ENCODE results near the gene ANAPC16. TPM values are rescaled to one million over a fixed set of nuclear protein-coding genes. Genes with fewer than 3 reads are reported as not detected.
A peak's percentile ranks its signal among the peaks of the same experiment; 100 is the strongest.
"Not testable (repeated sequence)": the region's sequence is repeated elsewhere in the genome, so short reads cannot be mapped to it uniquely, and the experiment has no call there.

Gene ANAPC16
- total RNA-seq, 1 donor from 2014 or later: 53.2 TPM

GRCh38 chr10:72223743-72224101, 7.9 kb downstream of the ANAPC16 start:
- peaks cover 16% of the 10 kb centered on the region for H3K4me1 Mint-ChIP-seq
- H3K27me3 Mint-ChIP-seq (ENCODE audit: low read depth): no peaks in the 10 kb centered on the region
- no peak for TF ChIP-seq CTCF (conservative IDR thresholded peaks at IDR 0.05)
- H3K4me3 Mint-ChIP-seq: no peak overlapping the region
- no peaks in the 10 kb centered on the region for H3K9me3 Mint-ChIP-seq
- no peak for DNase-seq (ENCODE audit: low read depth, low spot score)
- no peak overlapping the region for H3K27ac Mint-ChIP-seq (ENCODE audit: unreplicated experiment)
- H3K36me3 Mint-ChIP-seq (ENCODE audit: low read depth): peaks cover 2% of the 10 kb centered on the region

GRCh38 chr10:72224191-72224590, 8.4 kb downstream of the ANAPC16 start:
- not testable (repeated sequence) for H3K36me3 Mint-ChIP-seq (ENCODE audit: low read depth); H3K9me3 Mint-ChIP-seq; H3K27ac Mint-ChIP-seq (ENCODE audit: unreplicated experiment); DNase-seq (ENCODE audit: low read depth, low spot score); H3K4me3 Mint-ChIP-seq; H3K27me3 Mint-ChIP-seq (ENCODE audit: low read depth)
- peaks cover 18% of the 10 kb centered on the region for H3K4me1 Mint-ChIP-seq

- Mint-ChIP-seq H3K36me3 (ENCODE audit: low read depth) (peaks cover 6% of the 10 kb centered on the region), H3K9me3 (no peaks in the 10 kb centered on the region), H3K27ac (ENCODE audit: unreplicated experiment) (no peak overlapping the region), H3K4me1 (peaks cover 25% of the 10 kb centered on the region), H3K27me3 (ENCODE audit: low read depth) (no peaks in the 10 kb centered on the region), H3K4me3 (no peak overlapping the region)
- no peak for DNase-seq (ENCODE audit: low read depth, low spot score)
- TF ChIP-seq CTCF (conservative IDR thresholded peaks at IDR 0.05): no peak
Measured at GRCh38 chr10:72226418-72227027, 10.7 kb downstream of the ANAPC16 start.

- peaks cover 22% of the 10 kb centered on the region for H3K4me1 Mint-ChIP-seq
- TF ChIP-seq CTCF (conservative IDR thresholded peaks at IDR 0.05): no peak
Measured at GRCh38 chr10:72227826-72228225, 12.0 kb downstream of the ANAPC16 start.

GRCh38 chr10:72228318-72228751, 12.5 kb downstream of the ANAPC16 start:
- H3K4me3 Mint-ChIP-seq: no peak overlapping the region
- no peak for TF ChIP-seq CTCF (conservative IDR thresholded peaks at IDR 0.05)
- H3K27me3 Mint-ChIP-seq (ENCODE audit: low read depth): no peaks in the 10 kb centered on the region
- H3K36me3 Mint-ChIP-seq (ENCODE audit: low read depth): peaks cover 9% of the 10 kb centered on the region
- DNase-seq (ENCODE audit: low read depth, low spot score): no peak
- H3K9me3 Mint-ChIP-seq: no peaks in the 10 kb centered on the region
- peaks cover 20% of the 10 kb centered on the region for H3K4me1 Mint-ChIP-seq
- H3K27ac Mint-ChIP-seq (ENCODE audit: unreplicated experiment): no peak overlapping the region

More at GRCh38 chr10:72227826-72228225, 12.0 kb downstream of the ANAPC16 start:
- H3K36me3 Mint-ChIP-seq (ENCODE audit: low read depth): peaks cover 5% of the 10 kb centered on the region
- no peak overlapping the region for H3K4me3 Mint-ChIP-seq
- no peaks in the 10 kb centered on the region for H3K27me3 Mint-ChIP-seq (ENCODE audit: low read depth)
- DNase-seq (ENCODE audit: low read depth, low spot score): no peak
- H3K9me3 Mint-ChIP-seq: no peaks in the 10 kb centered on the region
- no peak overlapping the region for H3K27ac Mint-ChIP-seq (ENCODE audit: unreplicated experiment)

GRCh38 chr10:72229261-72230251, 13.7 kb downstream of the ANAPC16 start:
- H3K4me3 Mint-ChIP-seq: no peak overlapping the region
- no peaks in the 10 kb centered on the region for H3K27me3 Mint-ChIP-seq (ENCODE audit: low read depth)
- DNase-seq (ENCODE audit: low read depth, low spot score): no peak
- peaks cover 17% of the 10 kb centered on the region for H3K4me1 Mint-ChIP-seq
- TF ChIP-seq CTCF (conservative IDR thresholded peaks at IDR 0.05): no peak
- no peaks in the 10 kb centered on the region for H3K9me3 Mint-ChIP-seq
- peak overlapping the region; percentile 85 for H3K27ac Mint-ChIP-seq (ENCODE audit: unreplicated experiment)
- H3K36me3 Mint-ChIP-seq (ENCODE audit: low read depth): peaks cover 9% of the 10 kb centered on the region

Data from neural crest cell (in vitro differentiated cells).